HG02642 (cell line): ENCODE measurements around the gene TTLL11.

Source experiments
- ATAC-seq: cut with Tn5 transposase; IDR thresholded peaks from one replicate; pipeline ENCODE4 v1.9.1; 2021; ENCODE audit warnings: mild to moderate bottlenecking; ENCODE audit not compliant: unreplicated experiment, poor library complexity

Gene TTLL11

GRCh38 chr9:121866927-121867326 lies 226.2 kb downstream of the TTLL11 start:
- ATAC-seq, result no peak

DNA sequence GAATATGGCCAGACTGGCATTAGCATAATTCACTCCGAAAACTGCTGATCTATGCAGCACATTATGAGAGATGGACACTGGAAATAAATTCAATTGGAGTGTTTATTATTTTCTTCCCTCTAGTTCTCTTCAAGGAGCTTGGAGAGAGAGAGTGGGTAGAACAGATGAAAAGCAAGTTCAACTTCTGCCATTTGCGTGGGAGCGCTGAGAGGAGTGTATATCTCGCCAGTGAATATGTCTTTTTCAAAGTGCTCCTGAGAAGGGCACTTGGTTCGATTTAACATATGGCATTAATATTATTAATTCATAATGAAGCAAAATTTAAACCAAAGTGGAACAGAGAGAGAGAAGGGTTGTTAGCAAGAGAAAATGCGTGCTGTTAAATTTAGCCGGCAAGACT lies 227.2 kb downstream of the TTLL11 start:
- no peak for ATAC-seq

DNA sequence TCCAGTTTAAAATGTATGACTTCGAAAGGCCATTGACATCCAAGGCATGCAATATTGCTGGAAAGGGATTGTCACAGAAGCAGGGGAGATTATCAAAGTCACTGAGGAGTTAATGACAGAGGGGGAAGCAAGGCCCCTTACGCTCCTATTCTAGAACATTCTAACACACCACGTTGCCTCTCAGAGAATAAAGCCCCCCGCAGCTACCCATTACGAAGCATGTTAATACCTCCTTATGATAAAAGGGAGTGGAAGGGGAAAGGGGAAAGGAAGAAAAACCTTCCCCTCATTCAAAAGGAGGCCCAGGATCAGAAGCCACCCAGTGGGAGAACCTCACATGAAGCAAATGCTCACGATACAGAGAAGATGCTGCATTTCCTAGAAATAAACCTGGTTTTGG lies 228.0 kb downstream of the TTLL11 start:
- ATAC-seq, result no peak

- ATAC-seq, result no peak
These were observed 229.2 kb downstream of the TTLL11 start for GRCh38 chr9:121863955-121864354.

GRCh38 chr9:121862371-121863332 lies 230.5 kb downstream of the TTLL11 start:
- no peak for ATAC-seq

DNA sequence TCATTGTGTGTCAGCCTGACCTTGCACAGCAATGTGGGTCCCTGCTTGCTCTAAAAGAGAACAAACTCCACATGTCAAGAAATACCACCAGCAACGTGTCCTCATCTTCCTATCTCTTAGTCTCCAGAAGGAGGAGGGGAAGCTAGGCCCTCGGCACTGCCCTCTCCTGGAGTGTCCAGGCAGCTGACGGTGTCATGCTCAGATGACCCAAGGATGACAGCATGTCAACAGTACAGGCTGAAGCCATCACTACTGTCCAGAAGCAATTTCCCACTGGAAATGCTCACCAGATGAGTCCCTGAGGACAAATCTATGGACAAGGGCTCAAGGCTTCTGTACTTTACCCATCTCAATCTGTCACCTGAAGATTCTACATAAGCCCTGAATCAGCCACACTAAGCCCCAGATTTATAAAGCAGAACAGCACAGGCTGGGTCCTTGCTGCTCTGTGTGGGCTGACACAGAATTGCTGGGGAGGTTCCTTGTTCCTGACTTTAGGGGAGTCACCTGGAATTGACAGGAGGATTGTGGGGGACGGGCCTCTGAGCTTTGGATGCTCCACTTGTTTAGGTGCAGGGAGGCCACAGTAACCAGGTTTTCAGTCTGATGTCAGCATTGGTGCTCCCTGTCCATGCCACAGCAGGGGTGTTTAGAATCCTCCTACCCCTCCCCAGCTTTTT lies 231.5 kb downstream of the TTLL11 start:
- ATAC-seq, result no peak

GRCh38 chr9:121860744-121861143 lies 232.4 kb downstream of the TTLL11 start:
- ATAC-seq, result no peak

DNA sequence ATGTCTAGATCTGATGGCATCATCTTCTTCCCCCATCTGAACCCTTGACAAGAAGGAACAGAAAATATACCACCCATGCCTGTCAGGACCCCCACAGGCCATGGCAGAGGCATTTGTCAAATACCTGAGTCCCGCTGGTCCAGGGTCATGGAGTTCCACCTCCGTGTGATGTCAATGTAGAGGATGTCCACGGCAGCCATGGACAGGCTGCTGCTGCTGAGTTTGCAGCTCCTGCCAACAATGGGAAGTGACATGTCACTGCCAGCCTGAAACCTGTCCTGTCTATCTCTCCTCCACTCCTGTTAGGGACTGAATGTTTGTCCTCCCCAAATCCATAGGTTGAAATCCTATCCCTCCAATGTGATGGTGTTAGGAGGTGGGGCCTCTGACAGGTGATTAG lies 232.9 kb downstream of the TTLL11 start:
- no peak for ATAC-seq

GRCh38 chr9:121859646-121860045 lies 233.5 kb downstream of the TTLL11 start:
- ATAC-seq, result no peak

DNA sequence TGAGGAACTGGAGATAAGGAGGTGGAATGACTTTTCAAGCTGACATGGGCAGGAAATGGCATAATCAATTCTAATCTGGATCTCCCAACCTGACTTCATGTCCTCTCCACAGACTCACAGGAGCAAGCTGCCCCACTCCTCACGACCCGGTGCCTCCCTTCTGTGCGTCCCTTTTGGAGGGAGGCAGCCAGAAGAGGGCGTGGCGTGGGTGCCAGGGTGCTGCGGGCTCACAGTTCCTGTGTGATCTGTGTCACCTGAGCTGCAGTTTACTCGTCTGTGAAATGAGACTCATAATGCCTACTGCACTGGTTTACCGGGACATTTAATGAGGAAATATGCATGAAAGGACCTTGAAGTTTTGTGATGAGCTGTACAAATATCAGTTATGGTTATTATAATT lies 234.3 kb downstream of the TTLL11 start:
- no peak for ATAC-seq

DNA sequence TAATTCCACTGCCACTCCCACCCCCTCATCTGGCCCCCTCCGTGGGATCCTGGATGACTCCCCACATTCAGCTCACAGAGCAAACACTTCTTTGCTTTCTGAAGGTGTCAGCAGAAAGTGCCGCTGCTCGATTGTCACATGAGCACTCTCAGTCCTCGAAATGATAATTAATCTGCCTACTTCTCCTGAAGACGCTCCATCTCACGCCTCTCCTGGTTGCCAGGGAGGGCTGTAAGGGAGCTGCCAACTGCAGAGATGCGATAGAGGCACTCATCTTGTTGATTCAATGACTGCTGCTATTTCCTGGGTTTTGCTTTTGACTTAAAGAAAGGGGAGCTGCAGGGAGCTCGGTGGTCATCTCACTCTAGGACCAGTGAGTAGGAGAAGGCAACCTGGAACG lies 235.2 kb downstream of the TTLL11 start:
- ATAC-seq, result no peak

GRCh38 chr9:121855476-121855875 lies 237.6 kb downstream of the TTLL11 start:
- ATAC-seq, result no peak

GRCh38 chr9:121853617-121854395 lies 239.3 kb downstream of the TTLL11 start:
- no peak for ATAC-seq

GRCh38 chr9:121852651-121853616 lies 240.2 kb downstream of the TTLL11 start:
- ATAC-seq, result no peak

DNA sequence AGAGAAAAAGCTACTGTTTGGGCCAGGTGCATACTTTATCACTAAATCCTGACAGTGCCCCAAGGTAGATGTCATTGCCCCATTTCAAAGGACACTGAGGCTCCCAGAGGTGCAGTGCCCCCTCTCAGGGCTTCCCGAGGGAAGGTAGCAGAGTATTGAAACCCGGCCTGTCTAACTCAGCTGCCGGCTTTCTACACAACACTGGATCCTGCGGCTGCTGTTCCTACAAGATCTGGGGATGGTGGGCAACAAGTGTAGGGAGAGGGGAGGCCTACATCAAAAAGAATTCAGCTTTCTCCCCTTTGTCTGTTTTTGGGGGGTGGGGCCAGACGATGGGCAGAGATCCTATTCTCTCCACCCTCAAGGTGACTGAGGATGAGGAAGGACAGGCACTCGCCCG lies 240.9 kb downstream of the TTLL11 start:
- ATAC-seq, result no peak

DNA sequence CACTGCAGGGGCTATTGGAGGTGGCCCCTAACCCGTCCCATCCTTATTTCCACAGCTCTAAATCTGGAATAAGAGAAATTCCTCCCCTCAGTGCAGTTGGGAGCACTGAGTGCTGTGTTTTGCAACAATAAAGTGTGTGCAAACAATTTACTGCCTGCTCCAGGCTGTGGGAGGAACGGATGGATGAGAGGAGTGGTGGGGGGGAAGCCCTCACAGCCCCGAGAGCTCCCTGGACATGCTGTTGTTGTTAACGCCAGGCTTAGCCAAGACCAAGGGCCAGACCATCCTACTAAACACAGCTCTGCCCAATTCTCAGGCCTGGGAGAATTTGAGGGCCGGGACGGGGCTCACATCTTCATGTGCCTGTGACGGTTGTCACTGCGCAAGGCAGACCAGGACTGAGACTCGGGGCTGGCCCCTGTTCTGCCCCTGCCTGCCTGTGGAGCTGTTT lies 241.4 kb downstream of the TTLL11 start:
- ATAC-seq, result no peak

- ATAC-seq, result no peak
These were observed 242.7 kb downstream of the TTLL11 start for GRCh38 chr9:121850366-121850765.

- ATAC-seq, result no peak
These were observed 243.6 kb downstream of the TTLL11 start for GRCh38 chr9:121849554-121849953.

DNA sequence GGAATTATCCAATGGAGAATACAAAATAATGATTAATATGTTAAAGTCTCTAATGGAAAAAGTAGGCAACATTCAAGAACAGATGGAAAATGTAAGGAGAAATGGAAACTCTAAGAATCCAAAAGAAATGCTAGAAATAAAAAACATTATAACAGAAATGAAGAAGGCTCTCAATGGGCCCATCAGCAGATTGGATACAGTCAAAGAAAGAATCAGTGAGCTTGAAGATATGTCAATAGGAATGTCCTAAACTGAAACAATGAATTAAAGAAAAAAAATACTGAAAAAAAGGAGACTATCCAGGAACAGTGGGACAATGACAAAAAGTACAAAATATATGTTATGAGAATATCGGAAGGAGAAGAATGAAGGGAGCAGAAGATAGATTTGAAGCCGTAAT lies 248.5 kb downstream of the TTLL11 start:
- no peak for ATAC-seq

DNA sequence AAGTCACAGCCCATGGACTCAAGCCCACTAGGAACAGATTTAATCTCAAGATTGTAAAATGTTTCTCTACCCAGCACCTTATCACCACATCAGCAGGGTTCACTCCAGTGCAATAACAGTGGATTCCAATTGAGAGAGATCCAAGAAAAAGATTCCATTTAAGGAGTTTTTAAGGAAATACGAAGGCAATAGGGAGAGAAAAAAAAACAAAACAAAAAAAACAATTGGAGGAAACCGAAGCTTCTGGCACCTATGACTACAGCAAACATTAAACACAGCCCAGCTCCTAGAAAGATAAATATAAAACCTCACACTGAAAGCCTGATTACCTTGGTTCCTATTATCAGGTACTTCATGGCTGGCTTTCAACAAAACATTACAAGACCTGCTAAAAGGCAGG lies 249.0 kb downstream of the TTLL11 start:
- no peak for ATAC-seq
